MCF 10A (cell line): ENCODE results near the gene NPDC1. TPM values are rescaled to one million over a fixed set of nuclear protein-coding genes. Genes with fewer than 3 reads are reported as not detected.
"Not testable (repeated sequence)": the region's sequence is repeated elsewhere in the genome, so short reads cannot be mapped to it uniquely, and the experiment has no call there.

Source experiments
- BruUV-seq: library from RNA; stranded (reverse); fragments of 400-500 nt; replicated peaks from 2 replicates; lab custom pipeline; 2021; lab: Mats Ljungman, UMichigan
- CTCF ChIA-PET: fragments of 300-600 bp; sonication (Branson Sonifier 250); formaldehyde crosslinking; extraction: SDS; loops from one replicate; lab custom pipeline; 2021; ENCODE audit warnings: antibody characterized with exemption, inconsistent platforms; lab: Yijun Ruan, JAX
- POLR2A ChIA-PET: fragments of 300-600, 350-650 bp; sonication (Branson Sonifier 250); formaldehyde crosslinking; extraction: SDS; loops from one replicate; lab custom pipeline; 2020; ENCODE audit warnings: antibody characterized with exemption, inconsistent platforms; lab: Yijun Ruan, JAX
- DNase-seq: peaks from one replicate; pipeline ENCODE4 v3.0.0-alpha.2; 2018; ENCODE audit not compliant: unreplicated experiment
- H3K27ac Mint-ChIP-seq: one replicate; pipeline ENCODE4 v1.8.0; 2022; ENCODE audit warnings: mild to moderate bottlenecking, low read depth, mixed read lengths; ENCODE audit not compliant: unreplicated experiment
- H3K27me3 Mint-ChIP-seq: one replicate; pipeline ENCODE4 v1.8.0; 2022; ENCODE audit warnings: mixed read lengths; ENCODE audit not compliant: insufficient read depth, unreplicated experiment
- H3K36me3 Mint-ChIP-seq: one replicate; pipeline ENCODE4 v1.8.0; 2022; ENCODE audit warnings: mild to moderate bottlenecking, moderate library complexity, mixed read lengths; ENCODE audit not compliant: insufficient read depth, unreplicated experiment
- H3K4me1 Mint-ChIP-seq: one replicate; pipeline ENCODE4 v1.8.0; 2022; ENCODE audit warnings: mixed read lengths; ENCODE audit not compliant: insufficient read depth, unreplicated experiment
- H3K4me3 Mint-ChIP-seq: one replicate; pipeline ENCODE4 v1.8.0; 2022; ENCODE audit warnings: mild to moderate bottlenecking, moderate library complexity, mixed read lengths; ENCODE audit not compliant: unreplicated experiment
- H3K9me3 Mint-ChIP-seq: one replicate; pipeline ENCODE4 v1.8.0; 2022; ENCODE audit warnings: mixed read lengths; ENCODE audit not compliant: unreplicated experiment
- CTCF ChIP-seq: fragments of 200-600 bp; IDR thresholded peaks from one replicate; pipeline ENCODE4 v1.8.0; 2022; ENCODE audit warnings: antibody characterized with exemption, mild to moderate bottlenecking; ENCODE audit not compliant: unreplicated experiment
- intact Hi-C: fragments of 100-400 bp; cut with micrococcal nuclease; formaldehyde crosslinking; loops from 2 replicates; pipeline ENCODE4 v1.14.1; 2022
- total RNA-seq: library from RNA; stranded (reverse); gene quantifications from 2 replicates; pipeline ENCODE4 v1.2.3, GENCODE V29; 2022

NPDC1 gene
- total RNA-seq, 1 experiment from 2014 or later: 161 TPM

- CTCF ChIA-PET: interaction anchor here (0.6 to 2.0 kb wide), 3 partner anchors 8 to 31 kb away, joined by 3 to 4 read pairs (median 4); partner anchors contain the start of genes CLIC3 and PAXX
- DNase-seq, BruUV-seq, H3K4me3 Mint-ChIP-seq, POLR2A ChIA-PET, H3K4me1 Mint-ChIP-seq, intact Hi-C loops, H3K27me3 Mint-ChIP-seq, H3K36me3 Mint-ChIP-seq, H3K9me3 Mint-ChIP-seq, H3K27ac Mint-ChIP-seq: not testable (repeated sequence)
- peak; percentile 24 for TF ChIP-seq CTCF
Observed at GRCh38 chr9:137004285-137004684, 41.7 kb downstream of the NPDC1 start.

DNA sequence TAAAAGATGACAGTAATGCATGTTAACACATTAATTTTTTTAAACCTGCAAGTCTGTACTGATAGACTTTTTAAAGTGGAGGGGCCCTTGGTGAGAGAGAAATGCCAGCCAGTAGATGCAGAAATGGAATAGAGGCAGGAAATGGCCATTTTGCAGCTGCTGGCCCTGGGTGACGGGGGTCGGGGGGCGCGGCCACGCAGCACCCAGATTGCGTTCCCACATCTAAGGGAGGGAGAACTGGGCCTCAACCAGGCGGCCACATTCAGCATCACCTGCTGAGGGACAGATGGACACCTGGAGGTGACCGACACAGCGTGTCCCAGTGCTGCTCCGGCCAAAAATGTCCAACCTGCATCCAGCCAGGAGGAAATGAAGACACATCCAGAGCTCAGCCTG, 43.3 kb downstream of the NPDC1 start:
- BruUV-seq: no TSS peak
- Mint-ChIP-seq H3K27ac (no peak overlapping the region), H3K4me3 (no peak overlapping the region), H3K36me3 (no peaks in the 10 kb centered on the region), H3K4me1 (peaks cover 2% of the 10 kb centered on the region), H3K27me3 (no peaks in the 10 kb centered on the region), H3K9me3 (no peaks in the 10 kb centered on the region)
- ChIA-PET CTCF (interaction anchor here (1.1 to 2.2 kb wide), 2 partner anchors 23 to 27 kb away, joined by 3 to 18 read pairs; no protein-coding TSS in a partner anchor), POLR2A (no interaction called here)
- TF ChIP-seq CTCF: no peak
- no peak for DNase-seq
- intact Hi-C loops: no loop called here

DNA sequence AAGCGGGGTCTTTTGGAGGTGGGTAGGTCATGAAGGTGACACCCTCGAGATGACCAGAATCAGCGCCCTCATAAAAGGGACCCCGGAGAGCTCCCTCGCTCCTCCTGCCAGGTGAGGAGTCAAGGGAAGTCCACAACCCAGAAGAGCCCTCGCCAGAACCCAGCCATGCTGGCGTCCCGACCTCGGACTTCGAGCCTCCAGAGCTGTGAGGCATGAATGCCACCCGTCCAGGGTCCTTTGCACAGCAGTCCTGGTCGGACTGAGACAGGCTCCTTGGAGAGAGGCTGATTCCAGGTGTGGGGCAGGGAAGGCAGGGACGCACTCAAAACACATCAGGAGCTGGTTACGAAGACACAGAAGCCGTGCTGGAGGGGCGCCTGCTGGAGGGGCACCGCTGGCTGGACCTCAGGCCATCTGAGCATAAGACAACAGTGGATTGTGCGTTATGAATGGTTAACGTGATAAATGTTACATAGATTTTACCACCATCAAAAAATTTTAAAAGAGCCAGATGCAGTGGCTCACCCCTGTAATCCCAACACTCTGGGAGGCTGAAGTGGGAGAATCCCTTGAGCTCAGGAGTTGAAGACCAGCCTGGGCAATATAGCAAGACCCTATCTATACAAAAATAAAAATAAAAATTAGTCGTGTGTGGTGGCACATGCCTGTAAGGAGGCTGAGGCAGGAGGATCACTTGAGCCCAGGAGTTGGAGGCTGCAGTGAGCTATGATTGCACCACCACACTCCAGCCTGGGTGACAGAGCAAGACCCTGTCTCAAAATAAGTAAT, 43.9 kb downstream of the NPDC1 start:
- Mint-ChIP-seq H3K4me1 (peaks cover 4% of the 10 kb centered on the region), H3K4me3 (no peak overlapping the region), H3K9me3 (no peaks in the 10 kb centered on the region), H3K27ac (no peak overlapping the region), H3K36me3 (no peaks in the 10 kb centered on the region), H3K27me3 (no peaks in the 10 kb centered on the region)
- no TSS peak for BruUV-seq
- POLR2A ChIA-PET: no interaction called here
- intact Hi-C loops: no loop called here
- TF ChIP-seq CTCF: no peak
- DNase-seq: no peak
- CTCF ChIA-PET: interaction anchor here (0.6 to 2.2 kb wide), 5 partner anchors 24 to 202 kb away, joined by 3 to 18 read pairs (median 3); partner anchors contain the start of gene ENTPD2

DNA sequence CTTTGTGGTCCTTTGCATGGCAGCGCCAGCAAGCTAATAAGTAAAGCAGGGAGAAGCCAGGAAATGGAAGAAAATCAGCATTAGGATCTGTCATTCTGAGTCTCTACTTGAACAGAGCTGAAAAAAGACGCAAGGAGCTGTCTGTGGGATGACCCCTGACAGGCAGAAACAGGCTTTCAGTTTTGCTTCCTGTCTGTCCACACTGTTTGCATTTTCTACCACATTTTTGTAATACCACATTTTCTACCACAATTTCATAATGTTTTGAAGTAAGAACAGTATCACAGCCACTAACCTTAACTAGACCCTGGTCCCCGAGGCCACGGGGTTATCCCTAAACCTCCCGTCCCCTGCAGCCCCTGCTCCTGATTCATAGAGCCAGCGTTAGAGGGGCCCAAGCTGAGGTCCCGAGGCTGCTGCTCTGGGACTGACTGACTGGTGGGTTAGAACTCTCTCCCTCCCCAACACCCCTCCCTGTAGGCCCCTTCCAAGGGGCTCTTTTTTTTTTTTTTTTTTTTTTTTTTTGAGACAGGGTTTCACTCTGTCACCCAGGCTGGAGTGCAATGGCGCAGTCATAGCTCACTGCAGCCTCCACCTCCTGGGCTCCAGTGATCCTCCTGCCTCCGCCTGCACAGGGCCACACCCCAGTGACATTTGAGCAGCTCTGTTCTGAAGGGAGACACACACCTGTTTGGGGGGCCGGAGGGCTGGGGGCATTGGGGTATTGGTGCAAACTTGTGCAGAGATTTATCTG, 45.6 kb downstream of the NPDC1 start:
- CTCF ChIA-PET: interaction anchor here (0.6 to 1.6 kb wide), 4 partner anchors 29 to 66 kb away, joined by 3 to 10 read pairs (median 4); partner anchors contain the start of genes ABCA2 and C8G
- no peaks in the 10 kb centered on the region for H3K36me3 Mint-ChIP-seq
- DNase-seq: no peak
- no peaks in the 10 kb centered on the region for H3K9me3 Mint-ChIP-seq
- intact Hi-C loops: no loop called here
- no peaks in the 10 kb centered on the region for H3K27me3 Mint-ChIP-seq
- no TSS peak for BruUV-seq
- H3K4me1 Mint-ChIP-seq: peaks cover 4% of the 10 kb centered on the region
- H3K4me3 Mint-ChIP-seq: no peak overlapping the region
- no peak for TF ChIP-seq CTCF
- POLR2A ChIA-PET: no interaction called here
- no peak overlapping the region for H3K27ac Mint-ChIP-seq
